CD4-positive, alpha-beta T cell (primary cell): ENCODE data around the gene FAM151A. TPM values are rescaled to one million over a fixed set of nuclear protein-coding genes. Genes with fewer than 3 reads are reported as not detected.

ENCODE experiments used
- ATAC-seq: fragments of 200-7000 bp; cut with Tn5 transposase; one replicate; pipeline ENCODE4 v1.10.0; 2022; ENCODE audit warnings: mild to moderate bottlenecking; ENCODE audit not compliant: poor library complexity
- CTCF ChIA-PET: fragments of 350-600 bp; sonication (Branson Sonifier 250); formaldehyde crosslinking; loops from one replicate; lab custom pipeline; 2021; ENCODE audit warnings: antibody characterized with exemption, inconsistent platforms; lab: Charles Lee
- POLR2A ChIA-PET: fragments of 350-600 bp; sonication (Branson Sonifier 250); formaldehyde crosslinking; loops from one replicate; lab custom pipeline; 2021; ENCODE audit warnings: antibody characterized with exemption, inconsistent platforms; lab: Charles Lee
- DNase-seq, 14 experiments: peaks; one replicate each; pipeline ENCODE4 v3.0.0-alpha.2; 2013 to 2020; ENCODE audit warnings: mixed read lengths in 2 of 14
- H3K27ac ChIP-seq, 2 donors: one replicate each; pipeline versions ENCODE4 v1.5.1 to v1.7.0; 2013; ENCODE audit warnings: low read length in 2 of 2, low read depth in 1 of 2, mild to moderate bottlenecking in 1 of 2
- H3K27me3 ChIP-seq, 2 experiments: 1 replicate in 1 of 2; 2 replicates in 1 of 2; pipeline versions ENCODE4 v1.6.1 to v1.7.0; 2013; ENCODE audit warnings: low read length in 2 of 2, control low read depth in 1 of 2, mild to moderate bottlenecking in 1 of 2, moderate library complexity in 1 of 2; ENCODE audit not compliant: insufficient read depth in 2 of 2, control insufficient read depth in 1 of 2
- H3K36me3 ChIP-seq: one replicate; pipeline ENCODE4 v1.6.1; 2013; ENCODE audit warnings: low read length, control low read depth; ENCODE audit not compliant: insufficient read depth
- H3K4me1 ChIP-seq: one replicate; pipeline ENCODE4 v1.6.1; 2013; ENCODE audit warnings: low read length, control low read depth; ENCODE audit not compliant: insufficient read depth
- H3K4me3 ChIP-seq: one replicate; pipeline ENCODE4 v1.5.1; 2013; ENCODE audit warnings: mild to moderate bottlenecking, low read length, moderate library complexity
- H3K9me3 ChIP-seq, 2 experiments: 1 replicate in 1 of 2; 2 replicates in 1 of 2; pipeline versions ENCODE4 v1.6.1 to v1.7.0; 2013; ENCODE audit warnings: low read length in 2 of 2, mild to moderate bottlenecking in 2 of 2, control low read depth in 1 of 2, moderate library complexity in 1 of 2; ENCODE audit not compliant: control insufficient read depth in 1 of 2, insufficient read depth in 1 of 2
- H3K27ac Mint-ChIP-seq: one replicate; pipeline ENCODE4 v1.8.0; 2020; ENCODE audit warnings: mixed read lengths
- H3K27me3 Mint-ChIP-seq: one replicate; pipeline ENCODE4 v1.8.0; 2021; ENCODE audit warnings: mixed read lengths
- H3K36me3 Mint-ChIP-seq: one replicate; pipeline ENCODE4 v1.8.0; 2021; ENCODE audit warnings: low read depth, mixed read lengths
- H3K4me1 Mint-ChIP-seq: one replicate; pipeline ENCODE4 v1.8.0; 2021; ENCODE audit warnings: low read depth, mixed read lengths
- H3K4me3 Mint-ChIP-seq: one replicate; pipeline ENCODE4 v1.8.0; 2020; ENCODE audit warnings: mild to moderate bottlenecking, mixed read lengths
- H3K9me3 Mint-ChIP-seq: one replicate; pipeline ENCODE4 v1.8.0; 2020; ENCODE audit warnings: mixed read lengths
- intact Hi-C, 2 experiments: fragments of 100-400 bp; cut with DNase I in 1 of 2; cut with micrococcal nuclease in 1 of 2; formaldehyde crosslinking; loops; one replicate each; pipeline versions ENCODE4 v1.15.1 to v1.9.0; 2023 to 2025; cut with DNase I, micrococcal nuclease
- total RNA-seq, 174 experiments: library from RNA in 2 of 174; stranded (reverse) in 2 of 174; gene quantifications; one replicate each; pipeline ENCODE4 v1.2.3 and lab custom pipeline; 2021 to 2026
- TF ChIP-seq, protein P1 (sequence below): fragments of 200-600 bp; IDR thresholded peaks from one replicate; pipeline ENCODE4 v1.8.0; 2022; ENCODE audit warnings: antibody characterized with exemption, mild to moderate bottlenecking

The FAM151A gene
- total RNA-seq, 2 experiments from 2014 or later, result not detected

DNA sequence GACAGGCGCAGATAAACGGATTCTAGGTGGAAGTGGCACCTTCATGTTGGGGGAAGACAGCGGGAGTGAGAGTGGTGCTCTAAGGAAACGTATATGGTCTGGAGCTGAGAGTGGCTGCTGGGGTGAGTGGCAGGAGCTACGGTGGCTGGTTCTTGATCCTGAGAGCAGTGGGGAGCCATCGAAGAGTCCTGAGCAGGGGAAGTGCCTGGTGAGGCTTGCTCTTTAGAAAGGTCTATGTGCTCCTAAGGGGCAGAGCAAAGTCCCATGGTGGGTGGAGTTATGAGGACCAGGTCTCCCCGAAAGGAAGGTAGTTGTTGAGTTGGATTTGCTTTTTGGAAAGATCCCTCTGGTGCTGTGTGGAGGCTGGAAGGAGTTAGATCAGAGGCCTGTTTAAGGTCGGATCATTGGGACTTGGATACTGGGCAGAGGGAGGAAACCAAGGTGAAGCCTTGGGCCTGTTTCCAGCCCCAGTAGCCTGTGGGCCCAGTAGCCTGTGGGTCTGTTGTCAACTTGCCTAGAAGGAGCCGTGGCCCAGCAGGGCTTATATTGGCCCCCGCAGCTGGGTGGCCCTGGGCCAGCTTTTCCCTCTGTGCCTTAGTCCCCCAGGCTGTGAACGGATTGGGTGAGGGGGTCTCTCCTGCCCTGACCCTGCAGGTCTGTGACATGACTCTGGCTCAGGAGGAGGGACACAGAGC lies 42.3 kb downstream of the FAM151A start:
- no peak for DNase-seq
- Mint-ChIP-seq H3K27me3 (no peaks in the 10 kb centered on the region), H3K9me3 (no peaks in the 10 kb centered on the region), H3K4me1 (no peaks in the 10 kb centered on the region), H3K36me3 (no peaks in the 10 kb centered on the region), H3K27ac (no peak overlapping the region), H3K4me3 (no peak overlapping the region)
- no peaks in the 10 kb centered on the region for H3K9me3 ChIP-seq
- H3K36me3 ChIP-seq, result no peaks in the 10 kb centered on the region
- no peak overlapping the region for H3K27ac ChIP-seq
- TF ChIP-seq, protein P1, sequence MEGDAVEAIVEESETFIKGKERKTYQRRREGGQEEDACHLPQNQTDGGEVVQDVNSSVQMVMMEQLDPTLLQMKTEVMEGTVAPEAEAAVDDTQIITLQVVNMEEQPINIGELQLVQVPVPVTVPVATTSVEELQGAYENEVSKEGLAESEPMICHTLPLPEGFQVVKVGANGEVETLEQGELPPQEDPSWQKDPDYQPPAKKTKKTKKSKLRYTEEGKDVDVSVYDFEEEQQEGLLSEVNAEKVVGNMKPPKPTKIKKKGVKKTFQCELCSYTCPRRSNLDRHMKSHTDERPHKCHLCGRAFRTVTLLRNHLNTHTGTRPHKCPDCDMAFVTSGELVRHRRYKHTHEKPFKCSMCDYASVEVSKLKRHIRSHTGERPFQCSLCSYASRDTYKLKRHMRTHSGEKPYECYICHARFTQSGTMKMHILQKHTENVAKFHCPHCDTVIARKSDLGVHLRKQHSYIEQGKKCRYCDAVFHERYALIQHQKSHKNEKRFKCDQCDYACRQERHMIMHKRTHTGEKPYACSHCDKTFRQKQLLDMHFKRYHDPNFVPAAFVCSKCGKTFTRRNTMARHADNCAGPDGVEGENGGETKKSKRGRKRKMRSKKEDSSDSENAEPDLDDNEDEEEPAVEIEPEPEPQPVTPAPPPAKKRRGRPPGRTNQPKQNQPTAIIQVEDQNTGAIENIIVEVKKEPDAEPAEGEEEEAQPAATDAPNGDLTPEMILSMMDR, result no peak
- H3K4me1 ChIP-seq, result no peaks in the 10 kb centered on the region
- intact Hi-C loops, result no loop called here
- H3K4me3 ChIP-seq, result no peak overlapping the region
- POLR2A ChIA-PET, result no interaction called here
- ATAC-seq, result no peak
- CTCF ChIA-PET, result no interaction called here
- H3K27me3 ChIP-seq, result no peaks in the 10 kb centered on the region

- DNase-seq (no peak), ATAC-seq (no peak)
- Histone ChIP-seq H3K9me3 (no peaks in the 10 kb centered on the region), H3K4me1 (no peaks in the 10 kb centered on the region), H3K27me3 (no peaks in the 10 kb centered on the region), H3K36me3 (no peaks in the 10 kb centered on the region), H3K27ac (no peak overlapping the region), H3K4me3 (no peak overlapping the region)
- H3K4me3 Mint-ChIP-seq, result no peak overlapping the region
- CTCF ChIA-PET, result no interaction called here
- POLR2A ChIA-PET, result no interaction called here
- no peaks in the 10 kb centered on the region for H3K4me1 Mint-ChIP-seq
- H3K27ac Mint-ChIP-seq, result no peak overlapping the region
- TF ChIP-seq, protein P1, result no peak
- intact Hi-C loops, result no loop called here
- no peaks in the 10 kb centered on the region for H3K9me3 Mint-ChIP-seq
- no peaks in the 10 kb centered on the region for H3K36me3 Mint-ChIP-seq
- H3K27me3 Mint-ChIP-seq, result no peaks in the 10 kb centered on the region
These were observed 44.0 kb downstream of the FAM151A start for GRCh38 chr1:54579337-54579781.

- no peaks in the 10 kb centered on the region for H3K27me3 Mint-ChIP-seq
- Histone ChIP-seq H3K4me3 (no peak overlapping the region), H3K9me3 (no peaks in the 10 kb centered on the region), H3K36me3 (no peaks in the 10 kb centered on the region), H3K27me3 (no peaks in the 10 kb centered on the region), H3K27ac (no peak overlapping the region), H3K4me1 (no peaks in the 10 kb centered on the region)
- ChIA-PET POLR2A (no interaction called here), CTCF (no interaction called here)
- no peaks in the 10 kb centered on the region for H3K36me3 Mint-ChIP-seq
- no peaks in the 10 kb centered on the region for H3K9me3 Mint-ChIP-seq
- no peak overlapping the region for H3K4me3 Mint-ChIP-seq
- ATAC-seq (no peak), DNase-seq (no peak)
- H3K4me1 Mint-ChIP-seq, result no peaks in the 10 kb centered on the region
- intact Hi-C loops, result no loop called here
- TF ChIP-seq, protein P1, result no peak
- H3K27ac Mint-ChIP-seq, result no peak overlapping the region
These were observed 45.7 kb downstream of the FAM151A start for GRCh38 chr1:54577612-54578011.
